ENCODE results near the gene SQSTM1.

- TF ChIP-seq, protein P1, sequence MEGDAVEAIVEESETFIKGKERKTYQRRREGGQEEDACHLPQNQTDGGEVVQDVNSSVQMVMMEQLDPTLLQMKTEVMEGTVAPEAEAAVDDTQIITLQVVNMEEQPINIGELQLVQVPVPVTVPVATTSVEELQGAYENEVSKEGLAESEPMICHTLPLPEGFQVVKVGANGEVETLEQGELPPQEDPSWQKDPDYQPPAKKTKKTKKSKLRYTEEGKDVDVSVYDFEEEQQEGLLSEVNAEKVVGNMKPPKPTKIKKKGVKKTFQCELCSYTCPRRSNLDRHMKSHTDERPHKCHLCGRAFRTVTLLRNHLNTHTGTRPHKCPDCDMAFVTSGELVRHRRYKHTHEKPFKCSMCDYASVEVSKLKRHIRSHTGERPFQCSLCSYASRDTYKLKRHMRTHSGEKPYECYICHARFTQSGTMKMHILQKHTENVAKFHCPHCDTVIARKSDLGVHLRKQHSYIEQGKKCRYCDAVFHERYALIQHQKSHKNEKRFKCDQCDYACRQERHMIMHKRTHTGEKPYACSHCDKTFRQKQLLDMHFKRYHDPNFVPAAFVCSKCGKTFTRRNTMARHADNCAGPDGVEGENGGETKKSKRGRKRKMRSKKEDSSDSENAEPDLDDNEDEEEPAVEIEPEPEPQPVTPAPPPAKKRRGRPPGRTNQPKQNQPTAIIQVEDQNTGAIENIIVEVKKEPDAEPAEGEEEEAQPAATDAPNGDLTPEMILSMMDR (IDR thresholded peaks at IDR 0.05), result no peak
- TF ChIP-seq ZNF232 (CRISPR knock-in tag; IDR thresholded peaks at IDR 0.05) (no peak), CREB1 (CRISPR knock-in tag; IDR thresholded peaks at IDR 0.05) (no peak), ETV6 (CRISPR knock-in tag; IDR thresholded peaks at IDR 0.05) (no peak), MAX (CRISPR knock-in tag; IDR thresholded peaks at IDR 0.05) (no peak), STAT6 (CRISPR knock-in tag; conservative IDR thresholded peaks at IDR 0.05; ENCODE audit: low read depth) (no peak), NR3C1 (CRISPR knock-in tag; conservative IDR thresholded peaks at IDR 0.05; ENCODE audit: low read depth) (no peak), E2F1 (CRISPR knock-in tag; IDR thresholded peaks at IDR 0.05) (no peak)
- TF ChIP-seq, protein P2, sequence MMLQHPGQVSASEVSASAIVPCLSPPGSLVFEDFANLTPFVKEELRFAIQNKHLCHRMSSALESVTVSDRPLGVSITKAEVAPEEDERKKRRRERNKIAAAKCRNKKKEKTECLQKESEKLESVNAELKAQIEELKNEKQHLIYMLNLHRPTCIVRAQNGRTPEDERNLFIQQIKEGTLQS (CRISPR knock-in tag; conservative IDR thresholded peaks at IDR 0.05), result no peak
Measured at GRCh38 chr5:179816796-179817469, 3.8 kb upstream of the SQSTM1 start.

Measured in WTC11 (cell line).